GM21529 (cell line): ENCODE data around the gene TEKT1.
"Not testable (repeated sequence)": the region's sequence is repeated elsewhere in the genome, so short reads cannot be mapped to it uniquely, and the experiment has no call there.

Experiments
- ATAC-seq: cut with Tn5 transposase; IDR thresholded peaks from one replicate; pipeline ENCODE4 v1.9.1; 2021; ENCODE audit not compliant: unreplicated experiment

The TEKT1 gene

DNA sequence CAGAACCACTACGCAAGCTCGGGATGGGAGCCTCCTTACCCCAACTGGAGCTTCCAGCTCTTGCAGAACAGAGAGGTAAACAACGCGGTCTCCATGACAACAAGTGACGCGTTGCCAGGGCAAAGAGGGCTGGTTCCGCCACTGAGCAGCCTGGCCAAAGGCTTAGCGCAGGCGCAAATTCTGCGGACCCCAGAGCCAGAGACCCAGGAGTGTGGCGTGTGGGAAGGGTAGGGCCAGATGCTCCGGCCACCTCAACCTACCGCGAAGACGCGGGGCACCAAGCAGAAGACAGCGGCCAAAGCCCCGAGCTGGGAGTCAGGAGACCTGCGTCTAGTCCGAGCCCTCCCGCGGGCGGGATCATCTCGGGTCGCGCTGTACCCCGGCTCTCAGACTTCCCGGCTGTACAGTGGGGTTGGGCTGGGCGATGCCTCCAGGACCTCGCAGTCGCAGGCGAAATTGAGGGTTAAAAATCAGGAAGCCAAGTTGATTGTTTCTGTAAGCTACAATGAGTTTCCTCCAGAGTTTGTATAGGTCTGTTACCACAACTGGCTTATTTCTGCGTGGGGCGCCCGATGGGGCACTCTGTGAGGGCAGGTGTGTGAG is at the start of gene TEKT1:
TEKT1 (minus strand) TSS at position 69 of the 603 bp plus-strand sequence. CDS start 1,353 bp downstream, outside the sequence.
- ATAC-seq = no peak

DNA sequence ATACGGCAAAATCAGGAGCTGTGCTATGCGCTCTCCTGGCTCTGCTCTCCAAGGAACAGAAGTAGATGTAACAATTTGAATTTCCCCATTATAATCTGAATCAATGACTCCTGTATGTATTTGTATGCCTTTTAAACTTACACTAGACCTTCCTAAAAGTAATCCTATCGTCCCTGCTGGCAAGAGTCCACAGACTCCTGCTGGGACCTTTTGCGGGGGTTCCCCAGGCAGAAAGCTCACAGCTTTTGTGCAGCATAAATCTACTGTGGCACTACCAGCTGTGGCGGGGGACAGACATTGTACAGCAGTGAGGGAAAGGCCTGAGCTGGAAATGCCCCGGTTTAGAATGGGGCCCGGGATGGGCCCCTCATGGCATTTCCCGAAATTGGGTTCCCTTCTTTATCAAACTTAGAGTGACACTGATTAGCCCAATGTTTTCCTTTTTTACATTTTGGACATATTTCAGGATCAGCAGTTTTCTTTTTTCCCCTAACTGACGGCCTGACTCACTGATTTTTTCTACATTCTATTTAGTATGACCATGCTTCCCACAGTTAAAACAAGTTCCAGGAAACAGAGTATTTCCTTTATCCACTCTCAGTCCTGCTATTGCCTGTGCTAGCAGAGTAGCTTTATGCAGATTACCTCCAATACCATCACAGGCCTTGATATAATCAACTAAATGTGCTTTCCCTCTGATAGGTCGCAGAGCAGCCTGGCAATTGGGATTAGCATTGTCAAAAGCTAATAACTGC is 47.9 kb upstream of the TEKT1 start:
- ATAC-seq = not testable (repeated sequence)

DNA sequence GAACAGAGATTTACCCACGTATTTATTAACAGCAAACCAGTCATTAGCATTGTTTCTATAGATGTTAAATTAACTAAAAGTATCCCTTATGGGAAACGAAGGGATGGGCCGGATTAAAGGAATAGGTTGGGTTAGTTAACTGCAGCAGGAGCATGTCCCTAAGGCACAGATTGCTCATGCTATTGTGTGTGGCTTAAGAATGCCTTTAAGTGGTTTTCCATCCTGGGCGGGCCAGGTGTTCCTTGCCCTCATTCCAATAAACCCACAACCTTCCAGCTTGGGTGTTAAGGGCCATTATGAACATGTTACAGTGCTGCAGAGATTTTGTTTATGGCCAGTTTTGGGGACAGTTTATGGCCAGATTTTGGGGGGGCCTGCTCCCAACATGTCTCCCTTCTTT is 43.7 kb upstream of the TEKT1 start:
- ATAC-seq = not testable (repeated sequence)

GRCh38 chr17:6872936-6873335 is 41.4 kb upstream of the TEKT1 start:
- ATAC-seq = no peak

GRCh38 chr17:6870841-6871240 is 39.3 kb upstream of the TEKT1 start:
- ATAC-seq = no peak

DNA sequence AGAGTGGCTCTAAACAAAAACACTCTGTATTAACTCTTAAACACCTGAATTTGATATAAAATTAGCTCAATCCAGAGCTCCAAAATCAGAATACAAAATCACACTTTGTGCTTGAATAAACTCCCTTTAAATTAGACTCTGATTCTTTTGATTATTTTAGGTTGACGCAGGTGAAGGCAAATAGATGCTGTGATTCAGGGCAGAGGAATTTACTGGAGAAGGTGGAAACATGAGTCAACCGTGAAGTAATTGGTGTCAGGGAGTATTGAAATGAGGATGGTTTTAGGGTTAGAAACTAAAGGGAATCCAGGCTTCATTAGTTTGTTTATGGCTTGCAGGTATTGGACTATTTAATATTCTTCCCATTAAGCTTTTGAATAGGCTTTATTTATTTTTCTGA is 37.1 kb upstream of the TEKT1 start:
- no peak for ATAC-seq

DNA sequence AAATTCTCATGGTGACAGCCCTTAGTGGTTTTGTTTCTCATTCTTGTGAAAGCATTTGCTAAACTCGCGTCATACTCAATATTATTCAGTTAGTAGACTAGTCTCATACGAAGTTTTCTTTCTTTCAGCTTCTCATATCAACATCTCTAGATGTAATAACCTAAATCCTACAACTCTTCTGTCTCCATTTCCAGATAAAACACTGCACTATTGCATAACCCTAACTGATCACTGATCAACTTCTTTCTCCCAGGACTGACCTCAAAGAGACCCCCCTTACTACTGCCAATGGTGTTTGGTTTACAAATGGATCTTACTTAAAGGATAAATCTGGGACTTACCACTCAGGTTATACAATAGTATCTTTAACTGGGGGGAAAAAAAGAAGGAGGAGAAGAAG is 36.3 kb upstream of the TEKT1 start:
- no peak for ATAC-seq

DNA sequence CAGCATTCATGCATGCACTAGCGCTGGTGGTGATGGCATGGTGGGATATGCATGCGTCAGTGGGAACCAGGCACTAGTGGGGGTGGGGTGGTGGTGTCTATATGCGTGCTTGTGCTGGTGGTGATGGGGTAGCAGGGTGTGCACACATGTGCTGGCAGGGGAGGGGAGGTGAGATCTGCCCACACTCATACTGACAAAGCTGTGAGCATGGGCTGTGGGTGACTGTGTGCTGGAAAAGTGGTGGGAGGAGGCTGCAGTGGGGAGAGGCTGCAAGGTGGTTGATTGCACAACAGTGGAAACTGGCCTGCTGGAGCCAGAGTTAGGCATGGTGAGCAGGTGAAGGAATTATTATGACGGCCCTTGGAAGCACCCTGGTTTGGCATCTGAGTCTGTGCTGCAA is 31.3 kb upstream of the TEKT1 start:
- no peak for ATAC-seq

DNA sequence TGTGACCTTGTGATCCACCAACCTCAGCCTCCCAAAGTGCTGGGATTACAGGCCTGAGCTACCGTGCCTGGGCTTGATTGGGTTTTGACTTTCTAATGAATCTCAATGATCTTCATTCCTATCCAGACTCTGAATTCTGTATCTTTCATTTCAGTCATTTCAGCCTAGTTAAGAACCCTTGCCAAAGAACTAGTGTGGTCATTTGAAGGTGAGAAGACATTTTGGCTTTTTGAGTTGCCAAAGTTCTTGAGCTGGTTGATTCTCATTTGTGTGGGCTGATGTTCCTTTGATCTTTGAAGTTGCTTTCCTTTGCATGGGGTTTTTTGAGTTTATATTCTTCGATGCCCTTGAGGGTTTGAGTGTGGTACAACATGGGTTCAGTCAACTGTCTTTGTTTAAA is 30.6 kb upstream of the TEKT1 start:
- no peak for ATAC-seq

DNA sequence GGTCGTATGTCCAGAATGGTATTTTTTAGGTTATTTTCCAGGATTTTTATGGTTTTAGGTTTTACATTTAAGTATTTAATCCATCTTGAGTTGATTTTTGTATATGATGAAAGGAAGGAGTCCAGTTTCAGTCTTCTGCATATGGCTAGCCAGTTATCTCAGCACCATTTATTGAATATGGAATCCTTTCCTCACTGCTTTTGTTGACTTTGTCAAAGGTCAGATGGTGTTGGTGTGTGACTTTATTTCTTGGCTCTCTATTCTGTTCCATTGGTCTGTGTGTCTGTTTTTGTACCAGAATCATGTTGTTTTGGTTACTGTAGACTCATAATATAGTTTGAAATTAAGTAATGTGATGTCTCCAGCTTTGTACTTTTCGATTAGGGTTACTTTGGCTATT is 26.4 kb upstream of the TEKT1 start:
- no peak for ATAC-seq

DNA sequence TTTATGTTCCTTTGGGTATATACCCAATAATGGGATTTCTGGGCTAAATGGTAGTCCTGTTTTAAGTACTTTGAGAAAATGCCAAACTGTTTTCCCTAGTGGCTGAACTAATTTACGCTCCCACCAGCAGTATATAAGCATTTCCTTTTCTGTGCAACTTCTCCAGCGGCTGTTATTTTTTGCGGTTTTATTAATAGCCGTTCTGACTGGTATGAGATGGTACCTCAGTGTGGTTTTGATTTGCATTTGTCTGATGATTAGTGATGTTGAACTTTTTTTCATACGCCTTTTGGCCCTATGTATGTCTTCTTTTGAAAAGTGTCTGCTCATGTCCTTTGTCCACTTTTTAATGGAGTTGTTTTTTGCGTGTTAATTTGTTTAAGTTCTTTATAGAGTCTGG is 25.8 kb upstream of the TEKT1 start:
- no peak for ATAC-seq

DNA sequence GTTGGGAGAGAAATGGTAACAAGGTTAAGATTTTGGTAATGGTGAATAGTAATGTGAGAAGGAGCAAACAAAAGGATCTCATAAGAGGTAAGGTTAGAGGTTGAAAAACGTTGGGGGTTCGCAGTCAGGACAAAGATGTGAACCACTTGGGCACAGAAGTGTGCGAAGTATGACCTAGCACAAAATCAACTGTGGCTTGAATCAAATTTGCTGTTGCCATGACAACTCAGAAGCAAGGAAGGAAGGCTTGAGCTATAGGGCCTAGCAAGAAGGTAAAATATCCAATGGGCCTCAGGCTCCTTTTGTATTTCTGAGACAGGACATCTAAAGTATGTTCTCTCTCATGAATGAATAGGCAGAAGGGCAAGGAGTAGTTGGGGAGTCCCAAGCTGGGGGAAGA is 24.5 kb upstream of the TEKT1 start:
- no peak for ATAC-seq

DNA sequence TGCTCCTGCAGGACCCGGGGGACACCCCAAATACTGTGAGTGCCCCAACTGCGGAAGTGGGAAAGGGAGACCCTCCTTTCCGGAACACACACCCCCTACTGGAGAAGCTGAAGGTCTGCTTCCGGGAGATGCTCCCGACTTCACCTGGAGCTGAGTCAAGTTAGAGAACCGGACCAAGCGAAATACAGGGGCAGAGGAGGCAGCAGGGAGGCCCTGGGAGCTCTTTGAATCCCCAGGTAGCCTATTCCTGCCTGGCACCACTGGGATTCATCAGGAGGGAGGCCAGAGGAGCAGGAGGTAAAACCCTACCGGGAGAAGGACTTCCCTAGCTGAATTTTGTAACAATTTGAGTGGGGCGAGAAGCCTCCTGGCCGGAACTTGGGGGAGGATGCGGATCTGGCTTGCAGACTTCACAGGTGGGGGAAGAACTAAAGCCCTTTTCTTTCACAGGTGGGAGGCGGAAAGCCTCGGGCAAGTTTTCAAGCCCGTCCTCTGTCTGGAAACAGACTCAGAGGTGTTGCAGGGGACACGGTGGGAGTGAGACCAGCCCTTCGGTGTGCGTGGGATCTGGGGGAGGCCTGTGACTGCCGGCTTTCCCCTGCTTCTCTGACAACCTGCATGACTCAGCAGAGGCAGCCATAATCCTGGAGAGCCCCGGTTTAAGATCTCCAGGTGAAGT is 22.4 kb upstream of the TEKT1 start:
- ATAC-seq = no peak

DNA sequence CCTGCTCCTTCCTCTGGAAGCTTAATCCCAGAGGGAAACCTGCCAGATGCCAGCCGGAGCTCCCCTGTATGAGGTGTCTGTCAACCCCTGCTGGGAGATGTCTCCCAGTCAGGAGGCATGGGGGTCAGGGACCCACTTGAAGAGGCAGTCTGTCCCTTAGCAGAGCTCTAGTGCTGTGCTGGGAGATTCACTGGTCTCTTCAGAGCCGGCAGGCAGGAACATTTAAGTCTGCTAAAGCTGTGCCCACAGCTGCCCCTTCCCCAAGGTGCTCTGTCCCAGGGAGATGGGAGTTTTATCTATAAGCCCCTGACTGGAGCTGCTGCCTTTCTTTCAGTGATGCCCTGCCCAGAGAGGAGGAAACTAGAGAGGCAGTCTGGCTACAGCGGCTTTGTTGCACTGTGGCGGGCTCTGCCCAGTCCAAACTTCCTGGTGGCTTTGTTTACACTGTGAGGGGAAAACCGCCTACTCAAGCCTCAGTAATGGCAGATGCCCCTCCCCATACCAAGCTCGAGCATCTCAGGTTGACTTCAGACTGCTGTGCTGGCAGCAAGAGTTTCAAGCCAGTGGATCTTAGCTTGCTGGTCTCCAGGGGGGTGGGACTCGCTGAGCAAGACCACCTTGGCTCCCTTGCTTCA is 17.1 kb upstream of the TEKT1 start:
- not testable (repeated sequence) for ATAC-seq

DNA sequence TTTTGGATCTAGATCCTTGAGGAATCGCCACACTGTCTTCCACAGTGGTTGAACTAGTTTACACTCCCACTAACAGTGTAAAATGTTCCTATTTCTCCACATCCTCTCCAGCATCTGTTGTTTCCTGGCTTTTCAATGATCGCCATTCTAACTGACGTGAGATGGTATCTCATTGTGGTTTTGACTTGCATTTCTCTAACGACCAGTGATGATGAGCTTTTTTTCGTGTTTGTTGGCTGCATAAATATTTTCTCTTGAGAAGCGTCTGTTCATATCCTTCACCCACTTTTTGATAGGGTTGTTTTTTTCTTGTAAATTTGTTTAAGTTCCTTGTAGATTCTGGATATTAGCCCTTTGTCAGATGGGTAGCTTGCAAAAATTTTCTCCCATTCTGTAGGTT is 14.6 kb upstream of the TEKT1 start:
- ATAC-seq = not testable (repeated sequence)

GRCh38 chr17:6844406-6844805 is 12.9 kb upstream of the TEKT1 start:
- not testable (repeated sequence) for ATAC-seq

GRCh38 chr17:6843241-6843880 is 11.8 kb upstream of the TEKT1 start:
- no peak for ATAC-seq

DNA sequence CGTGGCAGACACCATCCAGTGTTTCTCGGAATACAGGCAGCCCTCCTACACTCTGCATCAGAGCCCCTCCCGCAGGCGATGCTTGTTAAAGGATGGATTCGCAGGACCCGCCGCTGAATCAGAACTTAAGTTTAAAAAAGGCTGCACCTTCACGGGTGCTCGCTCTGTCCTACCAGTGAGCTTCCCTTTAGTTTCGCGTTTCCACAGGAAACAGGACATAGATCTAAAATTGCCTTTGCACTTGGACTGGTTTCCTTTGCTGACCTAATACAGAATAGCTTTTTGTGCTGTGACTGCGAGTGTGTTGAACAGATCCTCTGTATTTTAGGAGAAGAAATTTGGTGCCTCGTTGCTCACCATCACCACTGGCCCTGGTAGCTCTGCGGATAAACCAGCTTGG is 10.2 kb upstream of the TEKT1 start:
- not testable (repeated sequence) for ATAC-seq

GRCh38 chr17:6830383-6830986 is 1.0 kb downstream of the TEKT1 start:
- ATAC-seq = no peak

- no peak for ATAC-seq
Observed at GRCh38 chr17:6823011-6823442, 8.5 kb downstream of the TEKT1 start.

DNA sequence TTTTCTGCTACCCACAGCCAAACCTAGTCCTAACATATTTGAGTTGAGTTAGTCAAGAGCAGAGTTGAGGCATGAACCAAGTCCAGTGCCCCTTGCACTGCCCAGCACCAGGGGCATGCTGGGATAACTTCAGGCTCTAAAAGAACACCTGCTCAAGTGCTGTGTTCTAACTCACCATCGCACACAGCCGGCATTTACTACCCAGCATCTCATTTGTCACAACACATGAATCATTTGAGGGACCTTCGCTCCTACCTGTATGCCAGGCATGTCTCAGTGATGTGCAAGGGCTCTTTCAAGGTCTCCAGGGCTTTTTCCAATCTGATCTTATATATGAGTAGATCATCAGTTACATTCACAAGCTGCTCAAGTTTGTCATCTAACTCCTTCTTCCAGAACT is 12.6 kb downstream of the TEKT1 start:
- no peak for ATAC-seq
